GM20000 (cell line): ENCODE results near the gene DEDD.
A peak's percentile ranks its signal among the peaks of the same experiment; 100 is the strongest.

ENCODE experiments used
- DNase-seq: peaks from one replicate; pipeline ENCODE4 v3.0.0; 2012; ENCODE audit warnings: low spot score
- TF ChIP-seq, protein P1 (sequence below): IDR thresholded peaks from 2 replicates; pipeline ENCODE4 v1.5.1; 2012; ENCODE audit warnings: mild to moderate bottlenecking, control low read depth; ENCODE audit errors: extremely low read depth, missing control alignments

Gene DEDD

DNA sequence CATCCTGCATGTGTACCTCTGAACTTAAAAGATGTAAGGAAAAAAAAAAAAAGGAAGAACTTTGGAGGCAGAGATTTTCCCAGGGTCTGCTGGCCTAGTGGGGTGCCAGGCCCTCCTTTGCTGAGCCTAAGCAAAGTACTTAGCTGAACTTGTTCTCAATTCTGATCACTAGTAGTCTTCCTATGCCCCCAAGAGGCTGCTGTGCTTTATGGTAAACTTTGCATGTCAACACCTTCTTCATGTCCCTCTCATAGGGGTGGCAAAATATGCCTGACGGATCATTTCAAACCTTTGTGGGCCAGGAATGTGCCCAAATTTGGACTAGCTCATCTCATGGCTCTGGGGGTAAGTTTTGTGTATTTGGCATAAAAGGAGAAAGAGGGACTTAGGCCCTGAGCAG lies 25.4 kb upstream of the DEDD start:
- TF ChIP-seq, protein P1, sequence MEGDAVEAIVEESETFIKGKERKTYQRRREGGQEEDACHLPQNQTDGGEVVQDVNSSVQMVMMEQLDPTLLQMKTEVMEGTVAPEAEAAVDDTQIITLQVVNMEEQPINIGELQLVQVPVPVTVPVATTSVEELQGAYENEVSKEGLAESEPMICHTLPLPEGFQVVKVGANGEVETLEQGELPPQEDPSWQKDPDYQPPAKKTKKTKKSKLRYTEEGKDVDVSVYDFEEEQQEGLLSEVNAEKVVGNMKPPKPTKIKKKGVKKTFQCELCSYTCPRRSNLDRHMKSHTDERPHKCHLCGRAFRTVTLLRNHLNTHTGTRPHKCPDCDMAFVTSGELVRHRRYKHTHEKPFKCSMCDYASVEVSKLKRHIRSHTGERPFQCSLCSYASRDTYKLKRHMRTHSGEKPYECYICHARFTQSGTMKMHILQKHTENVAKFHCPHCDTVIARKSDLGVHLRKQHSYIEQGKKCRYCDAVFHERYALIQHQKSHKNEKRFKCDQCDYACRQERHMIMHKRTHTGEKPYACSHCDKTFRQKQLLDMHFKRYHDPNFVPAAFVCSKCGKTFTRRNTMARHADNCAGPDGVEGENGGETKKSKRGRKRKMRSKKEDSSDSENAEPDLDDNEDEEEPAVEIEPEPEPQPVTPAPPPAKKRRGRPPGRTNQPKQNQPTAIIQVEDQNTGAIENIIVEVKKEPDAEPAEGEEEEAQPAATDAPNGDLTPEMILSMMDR: no peak

GRCh38 chr1:161153682-161154337 lies 21.3 kb upstream of the DEDD start, which contains the start of gene UFC1:
TSS of gene UFC1 (plus strand) at chr1:161153978. CDS start at chr1:161153998, 20 bp downstream.
- peak; percentile 88 for DNase-seq
- TF ChIP-seq, protein P1: no peak

More for the DNA sequence above, 25.4 kb upstream of the DEDD start:
- DNase-seq: no peak

GRCh38 chr1:161153176-161153575 lies 20.7 kb upstream of the DEDD start:
- TF ChIP-seq, protein P1: no peak
- no peak for DNase-seq

DNA sequence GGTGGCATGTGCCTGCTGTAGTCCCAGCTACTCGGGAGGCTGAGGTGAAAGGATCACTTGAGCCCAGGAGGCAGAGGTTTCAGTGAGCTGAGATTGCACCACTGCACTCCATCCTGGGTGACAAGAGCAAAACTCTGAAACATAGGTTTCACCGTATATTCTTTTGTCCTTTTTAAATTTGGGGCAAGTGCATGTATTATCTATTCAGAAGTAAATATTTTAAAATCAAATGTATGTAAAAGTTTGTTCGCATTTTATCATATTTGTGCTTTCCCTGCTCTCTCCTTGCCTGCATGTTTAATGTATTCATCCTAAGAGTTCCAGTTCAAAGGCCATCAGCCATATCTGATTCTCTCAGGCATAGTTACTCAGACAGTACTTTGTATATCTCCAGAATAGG lies 13.4 kb upstream of the DEDD start:
- TF ChIP-seq, protein P1: no peak
- no peak for DNase-seq

DNA sequence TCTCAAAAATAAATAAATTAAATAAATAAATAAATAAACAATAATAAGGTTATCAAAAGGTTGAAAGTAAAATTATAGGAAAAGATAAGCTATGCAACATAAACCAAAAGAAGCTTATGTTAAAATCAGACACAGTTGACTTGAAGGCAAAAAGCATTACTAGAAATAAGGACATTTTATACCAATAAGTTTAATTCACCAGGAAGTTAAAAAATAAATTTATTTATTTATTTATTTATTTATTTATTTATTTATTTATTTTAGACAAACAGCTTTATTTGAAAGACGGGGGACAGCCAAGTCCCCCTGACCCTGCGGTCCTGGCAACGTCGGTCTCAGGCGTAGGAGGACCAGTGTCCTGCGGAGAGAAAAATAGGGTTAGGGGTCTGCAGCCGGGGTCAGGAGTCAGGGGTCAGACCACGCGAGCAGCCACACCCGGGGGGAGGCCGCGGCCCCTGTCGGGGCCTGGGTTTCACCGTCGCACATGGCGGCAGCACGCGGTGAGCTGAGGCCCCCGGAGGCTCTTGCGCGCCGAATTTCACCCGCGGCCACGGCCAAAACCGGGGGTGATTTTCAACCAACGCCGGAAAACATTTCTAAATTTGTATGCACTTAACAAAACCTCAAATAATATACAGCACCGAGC lies 8.4 kb upstream of the DEDD start:
- TF ChIP-seq, protein P1: no peak
- DNase-seq: no peak

- TF ChIP-seq, protein P1: no peak
- DNase-seq: peak; percentile 69
Observed at GRCh38 chr1:161139766-161140165, 7.3 kb upstream of the DEDD start.

DNA sequence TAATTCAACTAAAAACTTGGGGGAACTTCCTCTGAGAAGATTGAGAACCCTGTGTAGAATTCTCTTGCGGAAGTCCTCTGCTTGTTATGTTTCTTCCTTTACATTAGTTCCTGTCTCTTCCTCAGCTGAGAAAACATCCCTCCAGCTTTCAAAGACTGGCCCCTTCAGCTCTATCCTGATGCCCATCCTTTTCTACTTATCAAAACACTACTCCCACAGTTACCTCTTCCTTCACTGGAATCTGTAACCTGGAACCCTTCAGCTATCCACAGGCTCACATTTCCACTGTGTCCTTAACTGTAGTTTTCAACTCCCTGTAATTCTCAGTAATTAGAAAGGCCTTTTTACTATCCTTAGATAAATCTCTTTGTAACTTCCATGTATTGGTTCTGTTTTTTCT lies 6.0 kb upstream of the DEDD start:
- TF ChIP-seq, protein P1: no peak
- DNase-seq: no peak
